ENCODE data around the gene NEDD4L.

The NEDD4L gene

GRCh38 chr18:58349650-58350049, 305.6 kb downstream of the NEDD4L start:
- TF ChIP-seq MAX (IDR thresholded peaks at IDR 0.05; ENCODE audit: low read depth, low read length) (no peak), MYC (IDR thresholded peaks at IDR 0.05; ENCODE audit: low read depth, low read length) (no peak), POLR2A (IDR thresholded peaks at IDR 0.05; ENCODE audit: extremely low read depth, insufficient read length) (no peak)
- TF ChIP-seq, protein P1, sequence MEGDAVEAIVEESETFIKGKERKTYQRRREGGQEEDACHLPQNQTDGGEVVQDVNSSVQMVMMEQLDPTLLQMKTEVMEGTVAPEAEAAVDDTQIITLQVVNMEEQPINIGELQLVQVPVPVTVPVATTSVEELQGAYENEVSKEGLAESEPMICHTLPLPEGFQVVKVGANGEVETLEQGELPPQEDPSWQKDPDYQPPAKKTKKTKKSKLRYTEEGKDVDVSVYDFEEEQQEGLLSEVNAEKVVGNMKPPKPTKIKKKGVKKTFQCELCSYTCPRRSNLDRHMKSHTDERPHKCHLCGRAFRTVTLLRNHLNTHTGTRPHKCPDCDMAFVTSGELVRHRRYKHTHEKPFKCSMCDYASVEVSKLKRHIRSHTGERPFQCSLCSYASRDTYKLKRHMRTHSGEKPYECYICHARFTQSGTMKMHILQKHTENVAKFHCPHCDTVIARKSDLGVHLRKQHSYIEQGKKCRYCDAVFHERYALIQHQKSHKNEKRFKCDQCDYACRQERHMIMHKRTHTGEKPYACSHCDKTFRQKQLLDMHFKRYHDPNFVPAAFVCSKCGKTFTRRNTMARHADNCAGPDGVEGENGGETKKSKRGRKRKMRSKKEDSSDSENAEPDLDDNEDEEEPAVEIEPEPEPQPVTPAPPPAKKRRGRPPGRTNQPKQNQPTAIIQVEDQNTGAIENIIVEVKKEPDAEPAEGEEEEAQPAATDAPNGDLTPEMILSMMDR (IDR thresholded peaks at IDR 0.05; ENCODE audit: low read depth, low read length) = no peak
- H3K4me3 ChIP-seq (ENCODE audit: low read depth, low read length) = no peak overlapping the region
- no peak for DNase-seq (ENCODE audit: low read depth)

DNA sequence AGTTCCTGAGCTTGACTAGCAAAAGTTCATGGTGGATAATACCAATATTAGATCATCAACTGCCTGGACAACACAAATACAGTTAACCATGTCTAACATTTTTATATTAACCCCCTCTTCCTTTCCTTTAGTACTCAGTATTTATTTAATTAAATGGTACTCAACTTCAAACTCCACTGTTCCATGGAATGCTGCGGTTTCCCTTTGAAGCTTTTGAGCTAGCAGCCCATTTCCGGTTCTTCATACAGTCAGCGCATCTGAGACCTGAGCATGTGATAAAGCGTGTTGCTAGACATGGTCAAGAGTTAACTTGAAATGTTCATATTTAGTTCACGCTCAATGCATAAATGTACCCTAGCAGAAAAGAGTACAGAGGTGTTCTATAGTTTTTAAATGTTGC, 306.5 kb downstream of the NEDD4L start:
- no peak overlapping the region for H3K4me3 ChIP-seq (ENCODE audit: low read depth, low read length)
- TF ChIP-seq, protein P1 (IDR thresholded peaks at IDR 0.05; ENCODE audit: low read depth, low read length) = no peak
- TF ChIP-seq MYC (IDR thresholded peaks at IDR 0.05; ENCODE audit: low read depth, low read length) (no peak), MAX (IDR thresholded peaks at IDR 0.05; ENCODE audit: low read depth, low read length) (no peak)
- no peak for DNase-seq (ENCODE audit: low read depth)

- TF ChIP-seq MAX (IDR thresholded peaks at IDR 0.05; ENCODE audit: low read depth, low read length) (no peak), MYC (IDR thresholded peaks at IDR 0.05; ENCODE audit: low read depth, low read length) (no peak), POLR2A (IDR thresholded peaks at IDR 0.05; ENCODE audit: extremely low read depth, insufficient read length) (no peak)
- no peak for DNase-seq (ENCODE audit: low read depth)
- H3K4me3 ChIP-seq (ENCODE audit: low read depth, low read length) = no peak overlapping the region
Measured at GRCh38 chr18:58351776-58352175, 307.8 kb downstream of the NEDD4L start.

DNA sequence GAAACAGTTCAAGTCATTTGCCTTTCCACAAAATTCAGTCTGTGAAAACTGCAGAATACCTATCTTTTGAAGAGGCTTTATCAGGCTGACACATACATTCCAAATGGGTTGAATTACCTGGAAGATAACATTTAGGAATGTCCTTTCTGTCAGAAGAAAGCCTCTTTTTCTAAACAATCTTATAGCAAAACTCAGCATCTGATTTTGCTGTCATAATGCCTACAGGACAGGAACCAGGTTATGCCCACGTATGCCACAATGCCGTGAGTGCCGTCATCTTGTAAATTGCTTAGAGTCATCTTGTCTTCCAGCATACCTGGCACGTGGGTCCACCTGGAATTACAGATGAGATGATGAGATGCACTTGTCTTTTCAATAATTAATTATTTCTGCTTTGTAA, 309.6 kb downstream of the NEDD4L start:
- no peak for TF ChIP-seq MYC (IDR thresholded peaks at IDR 0.05; ENCODE audit: low read depth, low read length)
- TF ChIP-seq MAX (IDR thresholded peaks at IDR 0.05; ENCODE audit: low read depth, low read length) = no peak
- TF ChIP-seq, protein P1 (IDR thresholded peaks at IDR 0.05; ENCODE audit: low read depth, low read length) = no peak
- TF ChIP-seq POLR2A (IDR thresholded peaks at IDR 0.05; ENCODE audit: extremely low read depth, insufficient read length) = no peak
- DNase-seq (ENCODE audit: low read depth) = no peak
- no peak overlapping the region for H3K4me3 ChIP-seq (ENCODE audit: low read depth, low read length)

- no peak for DNase-seq (ENCODE audit: low read depth)
- no peak overlapping the region for H3K4me3 ChIP-seq (ENCODE audit: low read depth, low read length)
- TF ChIP-seq POLR2A (IDR thresholded peaks at IDR 0.05; ENCODE audit: extremely low read depth, insufficient read length) (no peak), MYC (IDR thresholded peaks at IDR 0.05; ENCODE audit: low read depth, low read length) (no peak), MAX (IDR thresholded peaks at IDR 0.05; ENCODE audit: low read depth, low read length) (no peak)
Measured at GRCh38 chr18:58354051-58354450, 310.0 kb downstream of the NEDD4L start.

DNA sequence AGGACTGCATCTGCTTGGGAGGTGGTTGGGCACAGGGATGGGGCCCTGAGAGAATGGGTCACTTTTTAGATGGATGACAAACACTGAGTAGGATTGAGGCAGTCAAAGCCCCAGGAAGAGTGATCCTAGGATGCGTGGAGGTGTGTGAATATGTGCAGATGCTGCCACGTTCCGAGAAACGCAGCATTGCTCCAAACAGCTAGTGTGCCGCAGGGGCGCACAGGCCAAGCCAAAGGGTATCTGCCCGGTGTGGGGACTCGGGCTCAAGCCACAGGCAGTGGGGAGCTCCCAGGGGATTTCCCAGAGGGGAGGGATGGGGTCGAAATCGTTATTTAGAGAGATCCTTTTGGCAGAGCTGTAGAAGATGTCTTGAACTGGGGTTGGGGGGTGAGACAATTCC, 310.8 kb downstream of the NEDD4L start:
- no peak for DNase-seq (ENCODE audit: low read depth)
- TF ChIP-seq MYC (IDR thresholded peaks at IDR 0.05; ENCODE audit: low read depth, low read length) (no peak), MAX (IDR thresholded peaks at IDR 0.05; ENCODE audit: low read depth, low read length) (no peak), POLR2A (IDR thresholded peaks at IDR 0.05; ENCODE audit: extremely low read depth, insufficient read length) (no peak)
- TF ChIP-seq, protein P1 (IDR thresholded peaks at IDR 0.05; ENCODE audit: low read depth, low read length) = no peak
- H3K4me3 ChIP-seq (ENCODE audit: low read depth, low read length) = no peak overlapping the region

- TF ChIP-seq, protein P1 (IDR thresholded peaks at IDR 0.05; ENCODE audit: low read depth, low read length) = no peak
- no peak for TF ChIP-seq MAX (IDR thresholded peaks at IDR 0.05; ENCODE audit: low read depth, low read length)
- TF ChIP-seq POLR2A (IDR thresholded peaks at IDR 0.05; ENCODE audit: extremely low read depth, insufficient read length) = no peak
- TF ChIP-seq MYC (IDR thresholded peaks at IDR 0.05; ENCODE audit: low read depth, low read length) = no peak
- no peak for DNase-seq (ENCODE audit: low read depth)
- H3K4me3 ChIP-seq (ENCODE audit: low read depth, low read length) = no peak overlapping the region
Measured at GRCh38 chr18:58355243-58355642, 311.2 kb downstream of the NEDD4L start.
